Measurements from ENCODE around the gene PWP2.
"Not testable (repeated sequence)": the region's sequence is repeated elsewhere in the genome, so short reads cannot be mapped to it uniquely, and the experiment has no call there.

DNA sequence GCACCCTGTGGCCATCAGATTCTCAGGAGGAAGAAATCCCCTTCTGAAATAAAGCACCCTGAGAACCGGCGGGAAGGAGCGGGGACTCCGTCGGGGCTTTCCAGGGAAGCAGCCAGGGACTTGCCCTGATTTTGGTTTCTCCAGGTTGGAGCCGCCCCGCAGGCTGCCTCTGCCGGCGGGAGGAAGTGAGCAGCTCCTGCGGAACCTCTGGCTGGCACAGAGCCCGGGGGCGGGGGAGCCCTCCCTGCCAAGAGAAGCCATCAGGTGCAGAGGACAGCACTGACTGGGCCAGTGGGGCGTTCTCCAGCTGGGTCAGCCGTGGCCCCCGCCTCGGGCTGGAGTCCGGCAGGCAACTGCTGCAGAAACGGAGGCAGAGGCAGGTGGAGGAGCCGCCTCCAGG, 65.5 kb downstream of the PWP2 start:
- not testable (repeated sequence) for TF ChIP-seq EZH2 (IDR thresholded peaks at IDR 0.05; ENCODE audit: borderline replicate concordance, low read depth, low read length, severe bottlenecking)
- TF ChIP-seq, protein P1, sequence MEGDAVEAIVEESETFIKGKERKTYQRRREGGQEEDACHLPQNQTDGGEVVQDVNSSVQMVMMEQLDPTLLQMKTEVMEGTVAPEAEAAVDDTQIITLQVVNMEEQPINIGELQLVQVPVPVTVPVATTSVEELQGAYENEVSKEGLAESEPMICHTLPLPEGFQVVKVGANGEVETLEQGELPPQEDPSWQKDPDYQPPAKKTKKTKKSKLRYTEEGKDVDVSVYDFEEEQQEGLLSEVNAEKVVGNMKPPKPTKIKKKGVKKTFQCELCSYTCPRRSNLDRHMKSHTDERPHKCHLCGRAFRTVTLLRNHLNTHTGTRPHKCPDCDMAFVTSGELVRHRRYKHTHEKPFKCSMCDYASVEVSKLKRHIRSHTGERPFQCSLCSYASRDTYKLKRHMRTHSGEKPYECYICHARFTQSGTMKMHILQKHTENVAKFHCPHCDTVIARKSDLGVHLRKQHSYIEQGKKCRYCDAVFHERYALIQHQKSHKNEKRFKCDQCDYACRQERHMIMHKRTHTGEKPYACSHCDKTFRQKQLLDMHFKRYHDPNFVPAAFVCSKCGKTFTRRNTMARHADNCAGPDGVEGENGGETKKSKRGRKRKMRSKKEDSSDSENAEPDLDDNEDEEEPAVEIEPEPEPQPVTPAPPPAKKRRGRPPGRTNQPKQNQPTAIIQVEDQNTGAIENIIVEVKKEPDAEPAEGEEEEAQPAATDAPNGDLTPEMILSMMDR (IDR thresholded peaks at IDR 0.05; ENCODE audit: borderline replicate concordance, extremely low read depth, low read length, poor library complexity, severe bottlenecking): not testable (repeated sequence)
